Neural progenitor cell (in vitro differentiated cells): ENCODE results near the gene SPOCK1.

Experiments used
- EZH2 ChIP-seq: fragments of 200-600 bp; sonication (generic); IDR thresholded peaks from 2 replicates; pipeline ENCODE4 v1.6.1; 2017; ENCODE audit warnings: antibody characterized with exemption, mild to moderate bottlenecking, moderate library complexity
- EZH2phosphoT487 ChIP-seq: fragments of 200-600 bp; sonication (generic); IDR thresholded peaks from 2 replicates; pipeline ENCODE4 v1.6.1; 2017; ENCODE audit warnings: antibody characterized with exemption
- TF ChIP-seq, protein P1 (sequence below): fragments of 200-600 bp; sonication (generic); IDR thresholded peaks from 2 replicates; pipeline ENCODE4 v1.5.1; 2017; ENCODE audit warnings: antibody characterized with exemption, mild to moderate bottlenecking

- TF ChIP-seq, protein P1, sequence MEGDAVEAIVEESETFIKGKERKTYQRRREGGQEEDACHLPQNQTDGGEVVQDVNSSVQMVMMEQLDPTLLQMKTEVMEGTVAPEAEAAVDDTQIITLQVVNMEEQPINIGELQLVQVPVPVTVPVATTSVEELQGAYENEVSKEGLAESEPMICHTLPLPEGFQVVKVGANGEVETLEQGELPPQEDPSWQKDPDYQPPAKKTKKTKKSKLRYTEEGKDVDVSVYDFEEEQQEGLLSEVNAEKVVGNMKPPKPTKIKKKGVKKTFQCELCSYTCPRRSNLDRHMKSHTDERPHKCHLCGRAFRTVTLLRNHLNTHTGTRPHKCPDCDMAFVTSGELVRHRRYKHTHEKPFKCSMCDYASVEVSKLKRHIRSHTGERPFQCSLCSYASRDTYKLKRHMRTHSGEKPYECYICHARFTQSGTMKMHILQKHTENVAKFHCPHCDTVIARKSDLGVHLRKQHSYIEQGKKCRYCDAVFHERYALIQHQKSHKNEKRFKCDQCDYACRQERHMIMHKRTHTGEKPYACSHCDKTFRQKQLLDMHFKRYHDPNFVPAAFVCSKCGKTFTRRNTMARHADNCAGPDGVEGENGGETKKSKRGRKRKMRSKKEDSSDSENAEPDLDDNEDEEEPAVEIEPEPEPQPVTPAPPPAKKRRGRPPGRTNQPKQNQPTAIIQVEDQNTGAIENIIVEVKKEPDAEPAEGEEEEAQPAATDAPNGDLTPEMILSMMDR = no peak
- TF ChIP-seq EZH2phosphoT487 = no peak
- TF ChIP-seq EZH2 = no peak
These were observed 236.3 kb downstream of the SPOCK1 start for GRCh38 chr5:137262818-137263217.
